ENCODE results near the gene ZNF641.

Gene ZNF641

GRCh38 chr12:48331399-48331798 is 19.3 kb downstream of the ZNF641 start:
- H3K27me3 ChIP-seq (replicated peaks; ENCODE audit: control insufficient read depth, insufficient read depth, low read length): no peaks in the 10 kb centered on the region
- no peaks in the 10 kb centered on the region for H3K36me3 ChIP-seq (ENCODE audit: control insufficient read depth, insufficient read depth, low read length)
- no peak overlapping the region for H3K4me3 ChIP-seq (replicated peaks; ENCODE audit: low read depth, low read length)
- no peak for TF ChIP-seq CTCF (IDR thresholded peaks at IDR 0.05; ENCODE audit: insufficient read depth, low read length, poor library complexity, severe bottlenecking)
- DNase-seq (ENCODE audit: extremely low read depth, insufficient read length): no peak

GRCh38 chr12:48329199-48329939 is 21.4 kb downstream of the ZNF641 start:
- H3K27me3 ChIP-seq (replicated peaks; ENCODE audit: control insufficient read depth, insufficient read depth, low read length): no peaks in the 10 kb centered on the region
- no peaks in the 10 kb centered on the region for H3K36me3 ChIP-seq (ENCODE audit: control insufficient read depth, insufficient read depth, low read length)
- no peak for TF ChIP-seq CTCF (IDR thresholded peaks at IDR 0.05; ENCODE audit: insufficient read depth, low read length, poor library complexity, severe bottlenecking)
- no peak overlapping the region for H3K4me3 ChIP-seq (replicated peaks; ENCODE audit: low read depth, low read length)
- no peak for DNase-seq (ENCODE audit: extremely low read depth, insufficient read length)

GRCh38 chr12:48316491-48316890 is 34.2 kb downstream of the ZNF641 start:
- Histone ChIP-seq H3K36me3 (ENCODE audit: control insufficient read depth, insufficient read depth, low read length) (no peaks in the 10 kb centered on the region), H3K4me3 (replicated peaks; ENCODE audit: low read depth, low read length) (no peak overlapping the region), H3K27me3 (replicated peaks; ENCODE audit: control insufficient read depth, insufficient read depth, low read length) (no peaks in the 10 kb centered on the region)
- DNase-seq (ENCODE audit: extremely low read depth, insufficient read length): no peak
- no peak for TF ChIP-seq CTCF (IDR thresholded peaks at IDR 0.05; ENCODE audit: insufficient read depth, low read length, poor library complexity, severe bottlenecking)

GRCh38 chr12:48311313-48311712 is 39.4 kb downstream of the ZNF641 start:
- H3K36me3 ChIP-seq (ENCODE audit: control insufficient read depth, insufficient read depth, low read length): no peaks in the 10 kb centered on the region
- H3K4me3 ChIP-seq (replicated peaks; ENCODE audit: low read depth, low read length): no peak overlapping the region
- TF ChIP-seq CTCF (IDR thresholded peaks at IDR 0.05; ENCODE audit: insufficient read depth, low read length, poor library complexity, severe bottlenecking): no peak
- H3K27me3 ChIP-seq (replicated peaks; ENCODE audit: control insufficient read depth, insufficient read depth, low read length): no peaks in the 10 kb centered on the region
- no peak for DNase-seq (ENCODE audit: extremely low read depth, insufficient read length)

- Histone ChIP-seq H3K27me3 (replicated peaks; ENCODE audit: control insufficient read depth, insufficient read depth, low read length) (no peaks in the 10 kb centered on the region), H3K36me3 (ENCODE audit: control insufficient read depth, insufficient read depth, low read length) (no peaks in the 10 kb centered on the region), H3K4me3 (replicated peaks; ENCODE audit: low read depth, low read length) (no peak overlapping the region)
- TF ChIP-seq CTCF (IDR thresholded peaks at IDR 0.05; ENCODE audit: insufficient read depth, low read length, poor library complexity, severe bottlenecking): no peak
- no peak for DNase-seq (ENCODE audit: extremely low read depth, insufficient read length)
These were observed 43.5 kb downstream of the ZNF641 start for GRCh38 chr12:48307269-48307668.

- no peaks in the 10 kb centered on the region for H3K36me3 ChIP-seq (ENCODE audit: control insufficient read depth, insufficient read depth, low read length)
- H3K4me3 ChIP-seq (replicated peaks; ENCODE audit: low read depth, low read length): no peak overlapping the region
- H3K27me3 ChIP-seq (replicated peaks; ENCODE audit: control insufficient read depth, insufficient read depth, low read length): no peaks in the 10 kb centered on the region
- DNase-seq (ENCODE audit: extremely low read depth, insufficient read length): no peak
- no peak for TF ChIP-seq CTCF (IDR thresholded peaks at IDR 0.05; ENCODE audit: insufficient read depth, low read length, poor library complexity, severe bottlenecking)
These were observed 45.5 kb downstream of the ZNF641 start for GRCh38 chr12:48305190-48305589.

Measured in GM06990 (cell line).